T-cell (primary cell): ENCODE data around the gene BIN2. TPM values are rescaled to one million over a fixed set of nuclear protein-coding genes. Genes with fewer than 3 reads are reported as not detected.

Source experiments
- ATAC-seq, 4 experiments: fragments of 200-7000 bp in 3 of 4; fragments of 150-1000 bp in 1 of 4; cut with Tn5 transposase; replicated peaks in 1 of 4; 1 replicate in 3 of 4; 2 replicates in 1 of 4; pipeline ENCODE4 v1.10.0; 2021; ENCODE audit warnings: moderate library complexity in 3 of 4, mild to moderate bottlenecking in 2 of 4, moderate number of reproducible peaks in 1 of 4
- CTCF ChIA-PET, 2 donors: fragments of 300-600 bp; sonication (Branson Sonifier 250); formaldehyde crosslinking; loops; one replicate each; lab custom pipeline; 2022; ENCODE audit warnings: antibody characterized with exemption in 2 of 2; lab: Charles Lee
- POLR2A ChIA-PET, 2 donors: fragments of 300-600 bp; sonication (Branson Sonifier 250); formaldehyde crosslinking; loops; one replicate each; lab custom pipeline; 2022; ENCODE audit warnings: antibody characterized with exemption in 2 of 2; lab: Charles Lee
- DNase-seq, 35 experiments: peaks; one replicate each; pipeline versions ENCODE4 v3.0.0 to v3.0.0-alpha.2; 2013 to 2023
- H3K27ac ChIP-seq: one replicate; pipeline ENCODE4 v1.5.1; 2013; ENCODE audit warnings: low read length
- H3K27me3 ChIP-seq, 2 experiments: replicated peaks in 1 of 2; 1 replicate in 1 of 2; 2 replicates in 1 of 2; pipeline versions ENCODE4 v1.6.1 to v1.7.0; 2013; ENCODE audit warnings: low read length in 1 of 2, mixed read lengths in 1 of 2; ENCODE audit not compliant: control insufficient read depth in 2 of 2, insufficient read depth in 2 of 2; ENCODE audit errors: extremely low read depth in 1 of 2
- H3K36me3 ChIP-seq, 2 donors: 1 replicate in 1 of 2; 2 replicates in 1 of 2; pipeline versions ENCODE4 v1.6.1 to v1.7.0; 2013; ENCODE audit warnings: low read length in 1 of 2; ENCODE audit not compliant: control insufficient read depth in 2 of 2, insufficient read depth in 1 of 2; ENCODE audit errors: extremely low read depth in 1 of 2
- H3K4me1 ChIP-seq, 2 experiments: 1 replicate in 1 of 2; 2 replicates in 1 of 2; pipeline versions ENCODE4 v1.6.1 to v1.7.0; 2013; ENCODE audit warnings: low read length in 2 of 2, mixed read lengths in 1 of 2; ENCODE audit not compliant: insufficient read depth in 2 of 2, control insufficient read depth in 1 of 2; ENCODE audit errors: extremely low read depth in 1 of 2
- H3K4me3 ChIP-seq, 2 donors: 1 replicate in 1 of 2; 2 replicates in 1 of 2; pipeline versions ENCODE4 v1.5.1 to v1.7.0; 2013; ENCODE audit warnings: mild to moderate bottlenecking in 2 of 2, low read length in 1 of 2, moderate library complexity in 1 of 2; ENCODE audit not compliant: control insufficient read depth in 1 of 2; ENCODE audit errors: extremely low read depth in 1 of 2
- H3K9me3 ChIP-seq: 2 replicates; pipeline ENCODE4 v1.7.0; 2013
- H3K27ac Mint-ChIP-seq, 2 donors: one replicate each; pipeline ENCODE4 v1.8.0; 2020 to 2021; ENCODE audit warnings: mild to moderate bottlenecking in 2 of 2, mixed read lengths in 2 of 2
- H3K27me3 Mint-ChIP-seq, 2 donors: one replicate each; pipeline ENCODE4 v1.8.0; 2021 to 2022; ENCODE audit warnings: mixed read lengths in 2 of 2
- H3K36me3 Mint-ChIP-seq: one replicate; pipeline ENCODE4 v1.8.0; 2021; ENCODE audit warnings: mixed read lengths
- H3K4me1 Mint-ChIP-seq, 3 donors: one replicate each; pipeline ENCODE4 v1.8.0; 2020 to 2022; ENCODE audit warnings: mixed read lengths in 3 of 3, mild to moderate bottlenecking in 1 of 3
- H3K4me3 Mint-ChIP-seq, 3 donors: one replicate each; pipeline ENCODE4 v1.8.0; 2020 to 2022; ENCODE audit warnings: mild to moderate bottlenecking in 3 of 3, mixed read lengths in 3 of 3, moderate library complexity in 3 of 3
- H3K9me3 Mint-ChIP-seq, 3 donors: one replicate each; pipeline ENCODE4 v1.8.0; 2020 to 2022; ENCODE audit warnings: mixed read lengths in 3 of 3
- WGBS: methylation state at CpG from one replicate; pipeline ENCODE4 v1.1.5; 2013; ENCODE audit warnings: missing lambda C conversion rate; ENCODE audit not compliant: insufficient coverage; 5-methylcytosine and 5-hydroxymethylcytosine counted together
- total RNA-seq, 35 experiments: library from RNA in 6 of 35; stranded (reverse) in 6 of 35; fragments of 120-200 nt in 1 of 35; gene quantifications; one replicate each; pipeline versions ENCODE4 v1.2.1 to v1.2.4 and lab custom pipeline; 2013 to 2026

The BIN2 gene
- total RNA-seq, 5 donors from 2014 or later (not counting 1 experiment from before 2014, with no cell fraction given) = 196 to 240 (median 202) TPM

GRCh38 chr12:51238037-51238509 is 85.9 kb downstream of the BIN2 start:
- POLR2A ChIA-PET = interaction anchor here (0.6 to 1.7 kb wide), 6 partner anchors 20 to 1616 kb away, joined by 3 to 22 read pairs (median 4); partner anchors contain the start of gene POU6F1 (in 1 of the 2)
- Histone ChIP-seq H3K9me3 (no peaks in the 10 kb centered on the region), H3K4me3 (peak overlapping the region; percentile 98 to 99), H3K27me3 (no peaks in the 10 kb centered on the region), H3K4me1 (peaks cover 13 to 40% of the 10 kb centered on the region in 2 experiments), H3K27ac (peak overlapping the region; percentile 50), H3K36me3 (peaks cover 0 to 34% of the 10 kb centered on the region in 2 donors)
- Mint-ChIP-seq H3K36me3 (peaks cover 29% of the 10 kb centered on the region), H3K4me1 (peaks cover 39 to 44% (median 44%) of the 10 kb centered on the region in 3 donors), H3K4me3 (peak overlapping the region; percentile 96 to 97 (median 96)), H3K27ac (peak overlapping the region; percentile 99 to 100), H3K27me3 (no peaks in the 10 kb centered on the region), H3K9me3 (no peaks in the 10 kb centered on the region)
- ATAC-seq (peak; percentile 4 to 21 (median 14)), DNase-seq (peak in 4 of 35 experiments; percentile 2 to 25 (median 12))
- WGBS = 17% methylated on average over 7 of the region's 10 CpGs
- CTCF ChIA-PET = interaction anchor here (0.5 to 1.7 kb wide), 8 partner anchors 17 to 473 kb away, joined by 3 to 27 read pairs (median 4); partner anchors contain the start of gene POU6F1 (in 1 of the 2)

GRCh38 chr12:51234530-51234929 is 89.4 kb downstream of the BIN2 start:
- ChIA-PET CTCF (no interaction called here), POLR2A (interaction anchor here in 1 of 2 donors (0.8 to 0.9 kb wide), 2 partner anchors 16 to 22 kb away, joined by 5 read pairs; partner anchors contain the start of gene POU6F1)
- peaks cover 7 to 14% (median 10%) of the 10 kb centered on the region in 3 donors for H3K4me1 Mint-ChIP-seq
- H3K27me3 Mint-ChIP-seq = no peaks in the 10 kb centered on the region
- H3K4me3 Mint-ChIP-seq = no peak overlapping the region
- WGBS = 45% methylated on average over 2 of the region's 5 CpGs
- DNase-seq (no peak), ATAC-seq (no peak)
- Histone ChIP-seq H3K27me3 (no peaks in the 10 kb centered on the region), H3K9me3 (no peaks in the 10 kb centered on the region), H3K36me3 (no peaks in the 10 kb centered on the region), H3K4me1 (peaks cover 0 to 8% of the 10 kb centered on the region in 2 experiments), H3K27ac (no peak overlapping the region), H3K4me3 (no peak overlapping the region)
- H3K9me3 Mint-ChIP-seq = no peaks in the 10 kb centered on the region
- no peak overlapping the region for H3K27ac Mint-ChIP-seq
- no peaks in the 10 kb centered on the region for H3K36me3 Mint-ChIP-seq

- H3K4me1 Mint-ChIP-seq = peaks cover 0 to 4% (median 1%) of the 10 kb centered on the region in 3 donors
- no peak overlapping the region for H3K4me3 ChIP-seq
- no peak overlapping the region for H3K27ac Mint-ChIP-seq
- H3K4me1 ChIP-seq = peaks cover 0 to under 1% of the 10 kb centered on the region in 2 experiments
- CTCF ChIA-PET = no interaction called here
- H3K27ac ChIP-seq = no peak overlapping the region
- POLR2A ChIA-PET = no interaction called here
- no peaks in the 10 kb centered on the region for H3K9me3 ChIP-seq
- no peak for ATAC-seq
- H3K4me3 Mint-ChIP-seq = no peak overlapping the region
- H3K36me3 ChIP-seq = no peaks in the 10 kb centered on the region
- H3K27me3 ChIP-seq = no peaks in the 10 kb centered on the region
- no peak for DNase-seq
- H3K9me3 Mint-ChIP-seq = no peaks in the 10 kb centered on the region
- no peaks in the 10 kb centered on the region for H3K27me3 Mint-ChIP-seq
- no peaks in the 10 kb centered on the region for H3K36me3 Mint-ChIP-seq
Measured at GRCh38 chr12:51232642-51233041, 91.3 kb downstream of the BIN2 start.

Other genes with a start within 250 kb of the BIN2 start
- 10 to 100 TPM; 24.4 to 37.3 (median 34.3) TPM for gene CSRNP2, start 240.6 kb downstream of the BIN2 start, total RNA-seq
- 10 to 100 TPM; 26.8 to 31.8 (median 30.0) TPM for gene TFCP2, start 151.0 kb downstream of the BIN2 start, total RNA-seq
- 10 to 100 TPM; 29.4 to 61.9 (median 45.4) TPM for gene POU6F1, start 106.1 kb downstream of the BIN2 start, total RNA-seq
- gene DAZAP2, start 85.3 kb downstream of the BIN2 start, total RNA-seq = 100 to 1,000 TPM; 275 to 308 (median 282) TPM
- 1 to 10 TPM; 3.2 to 5.3 (median 3.6) TPM for gene SMAGP, start 53.8 kb downstream of the BIN2 start, total RNA-seq
- gene CELA1, start 22.5 kb upstream of the BIN2 start, total RNA-seq = 1 to 10 TPM in 2 of 5 donors, under 1 TPM in 3; 0.47 to 3.5 (median 0.88) TPM
- 10 to 100 TPM in 2 of 5 donors, 1 to 10 TPM in 3; 5.3 to 19.6 (median 7.9) TPM for gene GALNT6, start 67.2 kb upstream of the BIN2 start, total RNA-seq
- 1 to 10 TPM in 3 of 5 donors, under 1 TPM in 2; 0.82 to 3.3 (median 1.1) TPM for gene SLC4A8, start 100.7 kb upstream of the BIN2 start, total RNA-seq